Fibroblast of skin of right quadriceps (primary cell): ENCODE results near the gene TBCD.
A peak's percentile ranks its signal among the peaks of the same experiment; 100 is the strongest.
"Not testable (repeated sequence)": the region's sequence is repeated elsewhere in the genome, so short reads cannot be mapped to it uniquely, and the experiment has no call there.

Experiments used
- DNase-seq: peaks from one replicate; pipeline ENCODE4 v3.0.0-alpha.2; 2013

The TBCD gene

GRCh38 chr17:82960419-82961271 lies 208.8 kb downstream of the TBCD start:
- no peak for DNase-seq

- DNase-seq = no peak
Measured at GRCh38 chr17:82961366-82962162, 209.7 kb downstream of the TBCD start.

GRCh38 chr17:82962163-82962720 lies 210.4 kb downstream of the TBCD start:
- DNase-seq = peak; percentile 38

GRCh38 chr17:82963104-82963950 lies 211.5 kb downstream of the TBCD start:
- peak; percentile 75 for DNase-seq

GRCh38 chr17:82964451-82964850 lies 212.6 kb downstream of the TBCD start:
- DNase-seq = not testable (repeated sequence)

- DNase-seq = no peak
Measured at GRCh38 chr17:82964851-82965341, 213.0 kb downstream of the TBCD start.

GRCh38 chr17:82965371-82965770 lies 213.5 kb downstream of the TBCD start:
- DNase-seq = no peak

- DNase-seq = no peak
Measured at GRCh38 chr17:82966415-82966814, 214.6 kb downstream of the TBCD start.

- DNase-seq = no peak
Measured at GRCh38 chr17:82967268-82968032, 215.6 kb downstream of the TBCD start.

GRCh38 chr17:82968033-82968841 lies 216.4 kb downstream of the TBCD start:
- not testable (repeated sequence) for DNase-seq

GRCh38 chr17:82970067-82970466 lies 218.2 kb downstream of the TBCD start:
- no peak for DNase-seq

GRCh38 chr17:82970818-82971590 lies 219.1 kb downstream of the TBCD start:
- DNase-seq = no peak

GRCh38 chr17:82972836-82973372 lies 221.0 kb downstream of the TBCD start:
- no peak for DNase-seq

GRCh38 chr17:82973456-82974135 lies 221.7 kb downstream of the TBCD start:
- no peak for DNase-seq

- DNase-seq = no peak
Measured at GRCh38 chr17:82974136-82974952, 222.5 kb downstream of the TBCD start.

- DNase-seq = no peak
Measured at GRCh38 chr17:82976982-82977488, 225.2 kb downstream of the TBCD start.

- no peak for DNase-seq
Measured at GRCh38 chr17:82977606-82978005, 225.7 kb downstream of the TBCD start.

GRCh38 chr17:82978765-82979349 lies 227.0 kb downstream of the TBCD start:
- DNase-seq = no peak
